Spleen (tissue), 11 donors: ENCODE data around the gene CPTP. TPM values are rescaled to one million over a fixed set of nuclear protein-coding genes. Genes with fewer than 3 reads are reported as not detected.

Experiments
- DNase-seq: peaks from one replicate; pipeline ENCODE4 v3.0.0-alpha.2; 2020
- H3K27ac ChIP-seq, 8 donors: fragments of 200-600 bp; sonication (generic) in 7 of 8; 1 replicate in 4 of 8; 2 replicates in 4 of 8; pipeline versions ENCODE4 v1.5.0 to v1.8.0; 2016 to 2021; ENCODE audit warnings: inconsistent platforms in 4 of 8, mild to moderate bottlenecking in 4 of 8, moderate library complexity in 1 of 8
- H3K27me3 ChIP-seq, 7 donors: fragments of 200-600 bp; sonication (generic) in 6 of 7; replicated peaks in 1 of 7; 1 replicate in 4 of 7; 2 replicates in 3 of 7; pipeline versions ENCODE4 v1.5.0 to v1.8.0; 2016 to 2021; ENCODE audit warnings: inconsistent platforms in 3 of 7, mild to moderate bottlenecking in 1 of 7
- H3K36me3 ChIP-seq, 6 donors: fragments of 200-600 bp; sonication (generic) in 5 of 6; 1 replicate in 4 of 6; 2 replicates in 2 of 6; pipeline versions ENCODE4 v1.5.0 to v1.8.0; 2016 to 2021; ENCODE audit warnings: inconsistent platforms in 2 of 6
- H3K4me1 ChIP-seq, 6 donors: fragments of 200-600 bp; sonication (generic) in 5 of 6; 1 replicate in 3 of 6; 2 replicates in 3 of 6; pipeline versions ENCODE4 v1.5.0 to v1.8.0; 2016 to 2021; ENCODE audit warnings: inconsistent platforms in 3 of 6
- H3K4me3 ChIP-seq, 8 donors: fragments of 200-600 bp; sonication (generic) in 7 of 8; 1 replicate in 4 of 8; 2 replicates in 4 of 8; pipeline versions ENCODE4 v1.5.0 to v1.8.0; 2016 to 2021; ENCODE audit warnings: inconsistent platforms in 4 of 8, mild to moderate bottlenecking in 4 of 8, moderate library complexity in 2 of 8
- H3K9me3 ChIP-seq, 8 donors: fragments of 200-600 bp; sonication (generic) in 7 of 8; 1 replicate in 4 of 8; 2 replicates in 4 of 8; pipeline versions ENCODE4 v1.5.0 to v1.8.0; 2016 to 2021; ENCODE audit warnings: inconsistent platforms in 4 of 8
- CTCF ChIP-seq, 11 experiments: fragments of 200-600 bp in 7 of 11; fragments of 450-650 bp in 4 of 11; sonication (generic) in 4 of 11; IDR thresholded peaks in 8 of 11; conservative IDR thresholded peaks in 3 of 11; 1 replicate in 7 of 11; 2 replicates in 4 of 11; pipeline versions ENCODE4 v1.4.0 to v1.8.0; 2016 to 2021; ENCODE audit warnings: antibody characterized with exemption in 11 of 11, inconsistent platforms in 4 of 11, mild to moderate bottlenecking in 1 of 11
- POLR2A ChIP-seq, 3 donors: fragments of 450-650 bp; IDR thresholded peaks; one replicate each; pipeline ENCODE4 v1.5.1; 2017; ENCODE audit warnings: antibody characterized with exemption in 3 of 3, mild to moderate bottlenecking in 1 of 3
- POLR2AphosphoS5 ChIP-seq, 3 donors: sonication (generic); formaldehyde crosslinking; IDR thresholded peaks; one replicate each; pipeline ENCODE4 v1.5.1; 2017; ENCODE audit warnings: antibody characterized with exemption in 3 of 3
- WGBS, 5 donors: extraction: QIAGEN DNeasy Blood & Tissue Kit in 3 of 5; methylation state at CpG; one replicate each; pipeline versions ENCODE4 v1.1.5 to v1.1.7; 2013 to 2018; 5-methylcytosine and 5-hydroxymethylcytosine counted together
- intact Hi-C: fragments of 100-400 bp; cut with DNase I; formaldehyde crosslinking; loops from one replicate; pipeline ENCODE4 v1.15.0; 2023; ENCODE audit warnings: low total_unique reads
- polyA plus RNA-seq, 3 donors: library from polyadenylated mRNA; stranded (reverse); fragments of 200-250 nt; gene quantifications; one replicate each; pipeline ENCODE4 v1.2.1, GENCODE V29; 2013
- total RNA-seq, 7 donors: library from RNA; depleted of rRNA in 3 of 7; stranded (reverse); fragments of >200 nt in 3 of 7; fragmentation: NEBNext Ultra II Directional in 4 of 7; extraction: Animal tissue kit (Norgen Biotek cat#: 25700) in 4 of 7; gene quantifications; one replicate each; pipeline versions ENCODE4 v1.1.0 to v1.2.1, GENCODE V29; 2016 to 2021
- donor health status: healthy with polysubstance abuse.
- donor health status: DM: no; HTN: no; CAD: no; lungs with moderate emphysema.
- donor health status: DM: no; HTN: no; CAD: no.
- donor health status: Bipolar disorder and iron deficiency.
- donor health status: healthy.
- donor health status: DM: no; HTN: no; CAD: no.
- donor health status: DM: yes; HTN: yes; CAD: no.

Gene CPTP
- total and polyA plus RNA-seq, 10 donors = 7.5 to 42.1 (median 25.9) TPM

DNA sequence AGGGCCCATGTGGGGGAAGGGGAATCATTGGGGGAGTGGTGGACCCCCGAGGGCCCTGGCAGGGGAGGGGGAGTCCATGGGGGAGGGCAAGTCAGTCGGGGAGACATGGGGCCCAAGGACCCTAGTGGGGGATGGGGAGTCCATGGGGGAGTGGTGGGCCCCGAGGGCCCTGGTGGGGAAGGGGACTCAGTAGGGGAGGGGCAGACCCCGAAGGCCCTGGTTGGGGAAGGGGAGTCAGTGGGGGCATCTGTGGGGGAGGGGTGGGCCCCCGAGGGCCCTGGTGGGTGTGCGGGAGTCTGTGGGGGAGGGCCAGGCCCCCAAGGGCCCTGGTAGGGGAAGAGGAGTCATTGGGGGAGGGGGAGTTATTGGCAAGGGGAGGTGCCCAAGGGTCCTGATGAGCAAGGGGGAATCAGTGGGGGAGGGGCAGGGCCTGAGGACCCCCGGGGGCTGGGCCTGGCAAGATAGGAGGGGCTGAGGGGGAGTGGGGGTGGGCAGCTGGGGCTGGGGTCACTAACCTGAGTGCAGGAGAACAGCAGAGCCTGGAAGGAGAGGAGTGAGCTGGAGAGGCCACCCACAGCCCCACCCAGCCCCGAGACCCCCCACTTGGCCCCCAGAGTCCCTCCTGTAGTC lies 31.7 kb downstream of the CPTP start:
- Histone ChIP-seq H3K4me1 (peaks cover 0 to 93% (median 56%) of the 10 kb centered on the region in 6 donors), H3K4me3 (peak overlapping the region in 6 of 8 donors; percentile 15 to 64 (median 40)), H3K27ac (peak overlapping the region in 5 of 8 donors; percentile 39 to 83 (median 80)), H3K27me3 (peaks cover 4 to 100% (median 65%) of the 10 kb centered on the region in 7 donors), H3K9me3 (no peaks in the 10 kb centered on the region), H3K36me3 (peaks cover 0 to 26% (median 0%) of the 10 kb centered on the region in 6 donors)
- WGBS, 5 donors = 33 to 59% (median 51%) methylated on average over 6 to 8 of the region's 8 CpGs
- TF ChIP-seq POLR2AphosphoS5 (IDR thresholded peaks at IDR 0.05) (no peak), POLR2A (IDR thresholded peaks at IDR 0.05) (no peak), CTCF (IDR thresholded peaks at IDR 0.05 in 8 of 11, conservative IDR thresholded peaks at IDR 0.05 in 3 of 11) (no peak)
- DNase-seq = no peak
- intact Hi-C loops = no loop called here

DNA sequence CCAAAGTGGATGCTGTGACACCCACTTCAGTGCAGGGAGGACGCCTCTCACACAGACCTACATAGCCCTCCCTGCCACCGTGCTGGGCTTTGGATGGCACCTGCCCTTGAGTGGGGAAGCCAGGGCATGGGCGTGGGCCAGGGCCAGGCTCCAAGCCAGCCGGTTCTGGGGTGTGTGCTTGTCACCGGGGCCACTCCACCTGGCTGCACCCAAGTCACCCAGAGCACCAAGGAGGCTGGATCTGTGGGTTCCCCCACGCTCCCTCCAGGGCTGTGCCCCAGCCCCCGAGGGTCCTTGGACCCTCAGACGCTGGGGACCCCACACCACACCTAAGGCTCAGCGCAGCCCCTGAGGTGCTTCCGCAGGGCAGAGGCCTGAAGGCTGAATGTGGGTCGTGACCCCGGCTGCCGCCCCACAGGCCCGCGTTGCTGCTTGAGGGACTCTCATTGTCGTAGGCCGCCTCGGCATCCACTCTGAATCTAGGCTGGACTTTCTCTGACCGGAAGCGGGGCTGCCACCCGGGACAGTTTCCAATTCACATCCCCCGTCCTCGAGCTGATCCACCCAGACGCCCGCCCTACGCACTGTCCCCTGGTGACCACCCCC lies 32.3 kb downstream of the CPTP start:
- Histone ChIP-seq H3K4me3 (peak overlapping the region in 6 of 8 donors; percentile 15 to 64 (median 40)), H3K36me3 (peaks cover 0 to 26% (median 0%) of the 10 kb centered on the region in 6 donors), H3K4me1 (peaks cover 0 to 93% (median 52%) of the 10 kb centered on the region in 6 donors), H3K27ac (peak overlapping the region in 6 of 8 donors; percentile 26 to 83 (median 76)), H3K27me3 (peaks cover 4 to 100% (median 65%) of the 10 kb centered on the region in 7 donors), H3K9me3 (no peaks in the 10 kb centered on the region)
- 52 to 72% (median 62%) methylated on average over 20 to 26 of the region's 26 CpGs for WGBS, 5 donors
- TF ChIP-seq POLR2A (IDR thresholded peaks at IDR 0.05) (no peak), CTCF (IDR thresholded peaks at IDR 0.05 in 8 of 11, conservative IDR thresholded peaks at IDR 0.05 in 3 of 11) (no peak), POLR2AphosphoS5 (IDR thresholded peaks at IDR 0.05) (peak in 2 of 3 donors; percentile 37 to 42)
- intact Hi-C loops = no loop called here
- no peak for DNase-seq

GRCh38 chr1:1357871-1358432 lies 33.4 kb downstream of the CPTP start:
- Histone ChIP-seq H3K4me3 (peak overlapping the region; percentile 15 to 64 (median 36)), H3K27ac (peak overlapping the region; percentile 13 to 83 (median 71)), H3K9me3 (no peaks in the 10 kb centered on the region), H3K36me3 (peaks cover 0 to 22% (median 0%) of the 10 kb centered on the region in 6 donors), H3K27me3 (peaks cover 4 to 92% (median 62%) of the 10 kb centered on the region in 7 donors), H3K4me1 (peaks cover 0 to 85% (median 42%) of the 10 kb centered on the region in 6 donors)
- DNase-seq = no peak
- 21 to 32% (median 24%) methylated on average over 10 to 18 of the region's 18 CpGs for WGBS, 5 donors
- TF ChIP-seq POLR2AphosphoS5 (IDR thresholded peaks at IDR 0.05) (no peak), POLR2A (IDR thresholded peaks at IDR 0.05) (no peak), CTCF (IDR thresholded peaks at IDR 0.05 in 8 of 11, conservative IDR thresholded peaks at IDR 0.05 in 3 of 11) (no peak)
- intact Hi-C loops = no loop called here
